NCI-H748 (cell line): ENCODE measurements around the gene SMIM10L1.

ENCODE experiments used
- DNase-seq: peaks from one replicate; lab custom pipeline; 2025; ENCODE audit not compliant: unreplicated experiment; lab: John Stamatoyannopoulos, UW

Gene SMIM10L1

GRCh38 chr12:11183011-11183410, 12.0 kb downstream of the SMIM10L1 start:
- DNase-seq, result peak; percentile 30

GRCh38 chr12:11186837-11187236, 15.8 kb downstream of the SMIM10L1 start, which contains the start of gene TAS2R42:
TAS2R42 (minus strand) TSS chr12:11186937; CDS start chr12:11186937, 0 bp downstream.
- no peak for DNase-seq

GRCh38 chr12:11202811-11203210, 31.8 kb downstream of the SMIM10L1 start:
- no peak for DNase-seq

- DNase-seq, result no peak
These were observed 33.2 kb downstream of the SMIM10L1 start for GRCh38 chr12:11204173-11204572.

- DNase-seq, result no peak
These were observed 38.1 kb downstream of the SMIM10L1 start for GRCh38 chr12:11209113-11209512.
